ENCODE data around the gene NPSR1.

The NPSR1 gene

DNA sequence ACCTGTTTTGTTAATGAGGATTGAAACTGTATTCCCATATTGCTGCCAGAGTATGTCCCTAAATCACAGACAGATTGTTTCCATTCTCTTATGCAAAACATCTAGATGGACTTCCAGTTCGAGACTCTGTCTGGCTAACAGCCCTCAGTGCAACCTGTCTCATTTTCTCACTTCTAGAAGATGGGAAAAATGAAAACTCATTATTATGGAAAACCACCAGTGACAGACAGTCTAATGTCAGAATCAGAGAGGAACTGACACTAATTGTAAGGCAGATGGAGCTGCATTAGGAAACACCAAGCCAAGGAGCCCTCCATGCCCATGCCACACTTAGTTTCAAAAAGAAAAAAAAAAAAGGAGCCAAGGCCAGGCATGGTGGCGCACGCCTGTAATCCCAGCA, 61.6 kb downstream of the NPSR1 start:
- in situ Hi-C loops (cut with MboI; ENCODE audit: low sequenced_read_pairs): no loop called here

DNA sequence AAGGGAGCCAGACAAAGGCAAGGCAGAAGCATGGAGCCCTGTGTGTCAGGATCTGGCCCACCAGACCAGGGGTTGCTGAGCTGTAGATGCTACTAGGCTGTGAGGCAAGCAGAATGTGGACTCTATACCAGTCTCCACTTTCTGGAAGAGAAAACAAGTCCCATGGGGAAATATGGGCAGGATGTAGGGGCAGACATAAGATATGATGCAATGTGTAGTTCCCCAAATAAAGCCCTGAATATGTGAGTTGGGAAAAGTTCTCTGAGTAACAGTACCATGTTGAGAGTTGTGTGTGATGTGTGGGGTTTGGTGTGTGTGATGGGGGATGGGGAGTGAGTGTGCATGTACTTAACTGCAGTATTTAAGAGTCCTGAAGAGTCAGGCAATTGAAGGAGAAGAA, 62.3 kb downstream of the NPSR1 start:
- in situ Hi-C loops (cut with MboI; ENCODE audit: low sequenced_read_pairs): no loop called here

DNA sequence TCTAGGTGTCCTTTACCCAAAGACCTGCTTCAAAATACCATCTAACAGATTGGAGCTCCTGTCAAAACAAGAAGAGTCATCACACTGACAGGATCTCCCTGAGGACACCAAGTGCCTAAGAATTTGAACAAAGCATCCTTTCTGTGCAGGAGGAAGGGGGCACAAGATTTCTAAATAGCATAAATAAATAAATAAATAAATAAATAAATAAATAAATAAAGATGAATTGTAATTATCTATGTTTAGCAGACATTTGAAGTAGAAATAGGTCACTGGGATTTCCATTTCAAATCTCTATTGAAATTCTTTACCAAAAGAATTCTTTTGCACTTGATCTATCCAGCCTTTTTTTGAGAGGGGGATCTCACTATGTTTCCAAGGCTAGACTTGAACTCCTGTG, 65.3 kb downstream of the NPSR1 start:
- in situ Hi-C loops (cut with MboI; ENCODE audit: low sequenced_read_pairs): no loop called here

DNA sequence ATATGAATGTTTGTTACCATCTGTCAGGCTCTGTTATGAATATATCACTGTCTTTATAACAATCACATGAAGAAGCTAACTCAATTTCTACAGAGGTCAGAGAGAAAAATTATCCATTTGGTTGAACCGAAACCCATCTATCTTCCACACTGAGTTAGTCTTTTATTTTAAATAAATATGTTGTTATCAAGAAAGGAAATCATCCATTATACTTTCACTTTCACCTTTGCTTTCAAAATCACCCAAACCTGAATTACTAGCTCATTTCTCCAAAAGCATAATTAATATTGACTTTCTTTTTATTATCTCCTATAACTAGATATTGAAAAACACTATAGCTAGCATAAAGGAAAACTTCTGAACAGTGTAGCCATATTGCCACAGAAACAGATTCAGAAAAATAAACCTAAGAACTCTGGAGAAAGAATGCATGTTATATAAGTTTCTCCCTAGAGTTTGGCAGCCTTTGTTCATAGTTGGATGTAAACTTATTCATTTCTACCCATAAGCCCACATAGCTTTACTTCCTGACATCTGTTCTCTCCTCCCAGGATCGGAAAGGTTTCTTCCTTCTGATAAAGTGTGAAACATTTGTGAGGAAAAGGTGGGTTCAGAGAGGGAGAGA, 66.0 kb downstream of the NPSR1 start:
- in situ Hi-C loops (cut with MboI; ENCODE audit: low sequenced_read_pairs): no loop called here

DNA sequence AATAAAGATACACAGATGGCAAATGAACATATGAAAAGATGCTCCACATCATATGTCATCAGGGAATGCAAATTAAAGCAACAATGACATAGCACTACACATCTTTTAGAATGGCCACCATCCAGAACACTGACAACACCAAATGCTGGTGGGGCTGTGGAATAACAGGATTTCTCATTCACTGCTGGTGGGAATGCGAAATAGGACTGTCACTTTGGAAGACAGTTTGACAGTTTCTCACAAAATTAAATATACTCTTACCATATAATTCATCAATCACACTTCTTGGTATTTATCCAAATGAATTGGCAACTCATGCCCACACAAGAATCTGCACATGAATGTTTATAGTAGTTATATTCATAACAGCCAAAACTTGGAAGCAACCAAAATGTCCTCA, 68.2 kb downstream of the NPSR1 start:
- in situ Hi-C loops (cut with MboI; ENCODE audit: low sequenced_read_pairs): no loop called here

DNA sequence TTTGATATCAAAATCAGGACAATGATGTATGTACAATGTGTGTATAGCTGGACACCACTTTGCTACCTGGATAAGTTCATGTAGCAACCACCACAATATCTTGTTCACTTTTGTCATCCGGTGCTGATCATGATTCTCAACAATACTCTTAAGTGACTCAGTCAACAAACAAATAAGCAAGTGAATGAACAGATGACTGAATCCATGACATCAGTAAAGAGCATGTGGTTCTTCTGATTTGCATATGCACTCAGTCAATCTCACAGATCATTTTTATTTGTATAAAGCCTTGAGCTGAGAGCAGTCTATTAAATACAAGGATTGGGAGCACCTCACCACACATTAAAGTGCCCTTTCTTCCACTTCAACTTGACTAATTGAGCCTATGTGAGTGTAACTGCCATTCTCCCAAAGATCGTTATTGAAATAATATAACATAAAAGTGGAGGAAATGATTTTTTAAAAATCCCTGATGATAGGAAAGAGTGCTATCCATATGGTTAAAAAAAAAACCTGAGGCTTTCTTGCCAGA, 69.5 kb downstream of the NPSR1 start:
- in situ Hi-C loops (cut with MboI; ENCODE audit: low sequenced_read_pairs): no loop called here

DNA sequence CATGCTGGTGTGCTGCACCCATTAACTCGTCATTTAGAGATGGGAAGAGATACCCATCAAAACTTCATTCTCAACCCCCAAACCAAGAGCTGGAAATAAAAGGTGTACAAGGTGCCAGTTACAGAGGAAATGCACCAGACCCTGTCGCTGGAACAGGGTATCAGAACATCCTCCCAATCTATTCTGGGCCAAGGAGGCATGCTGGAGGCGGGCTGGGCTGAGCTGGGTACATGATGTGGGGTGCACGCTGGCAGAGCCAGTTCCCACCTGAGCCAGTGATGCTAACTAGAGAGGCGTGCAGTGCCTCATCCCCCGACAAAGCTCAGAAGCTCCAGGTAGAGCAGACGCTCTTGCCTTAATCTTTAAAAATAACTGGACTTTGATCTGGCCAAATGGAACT, 70.1 kb downstream of the NPSR1 start:
- in situ Hi-C loops (cut with MboI; ENCODE audit: low sequenced_read_pairs): no loop called here

DNA sequence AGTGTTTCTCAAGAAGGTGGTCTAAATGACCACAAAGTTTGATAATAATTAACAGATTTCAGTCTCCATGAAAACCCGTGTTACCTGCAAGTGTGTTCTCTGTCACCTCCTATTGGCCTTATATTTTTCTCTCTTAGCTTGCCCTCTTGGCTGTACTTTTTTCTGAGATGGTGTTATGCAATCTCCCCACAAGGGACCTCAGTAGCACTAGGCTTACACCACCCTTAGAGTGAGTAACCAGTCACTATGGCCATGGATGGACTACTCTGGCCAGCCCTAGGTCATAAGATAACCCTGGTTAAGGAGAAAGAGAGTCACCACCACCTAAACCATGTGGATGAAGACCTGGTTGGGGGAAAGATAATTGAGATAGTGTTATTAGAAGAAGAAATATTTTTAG, 76.8 kb downstream of the NPSR1 start:
- in situ Hi-C loops (cut with MboI; ENCODE audit: low sequenced_read_pairs): no loop called here

DNA sequence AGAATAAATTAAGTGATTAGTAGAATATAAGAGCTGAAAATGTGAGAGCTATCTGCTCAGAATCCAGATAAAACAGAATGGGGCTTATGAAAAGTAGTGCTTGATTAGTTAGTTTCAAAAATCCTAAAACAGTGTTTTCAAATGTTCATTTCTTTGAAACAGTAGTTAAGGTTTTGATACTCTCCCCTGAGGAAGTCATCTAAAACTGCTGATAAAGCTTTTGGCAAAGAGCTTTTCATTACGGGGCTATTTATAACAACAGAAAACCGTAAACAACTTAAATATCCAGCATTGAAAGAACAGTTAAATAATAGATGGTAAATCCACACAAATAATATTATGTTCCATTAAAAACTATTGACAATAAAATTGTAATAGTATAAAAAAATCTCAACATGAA, 77.5 kb downstream of the NPSR1 start:
- in situ Hi-C loops (cut with MboI; ENCODE audit: low sequenced_read_pairs): no loop called here

DNA sequence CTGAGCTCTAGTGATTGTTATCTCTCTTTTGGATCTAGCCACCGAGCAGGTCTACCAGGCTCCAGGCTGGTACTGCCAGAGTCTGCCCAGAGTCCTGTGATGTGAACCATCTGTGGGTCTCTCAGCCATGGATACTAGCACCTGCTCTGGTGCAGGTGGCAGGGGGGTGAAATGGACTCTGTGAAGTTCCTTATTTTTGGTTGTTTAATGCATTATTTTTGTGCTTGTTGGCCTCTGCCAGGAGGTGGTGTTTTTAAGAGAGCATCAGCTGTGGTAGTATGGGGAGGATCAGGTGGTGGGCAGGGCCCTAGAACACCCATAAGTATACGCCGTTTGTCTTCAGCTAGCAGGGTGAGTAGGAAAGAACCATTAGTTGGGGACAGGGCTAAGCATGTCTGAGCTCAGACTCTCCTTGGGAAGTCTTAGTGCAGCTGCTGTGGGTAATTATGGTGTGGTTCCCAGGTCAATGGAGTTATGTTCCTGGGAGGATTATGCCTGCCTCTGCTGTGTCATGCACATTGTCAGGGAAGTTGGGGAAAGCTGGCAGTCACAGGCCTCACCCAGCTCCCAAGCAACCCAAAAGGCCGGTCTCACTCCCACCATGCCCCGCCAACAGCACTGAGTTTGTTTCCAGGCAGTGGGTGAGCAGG, 81.8 kb downstream of the NPSR1 start:
- in situ Hi-C loops (cut with MboI; ENCODE audit: low sequenced_read_pairs): no loop called here

DNA sequence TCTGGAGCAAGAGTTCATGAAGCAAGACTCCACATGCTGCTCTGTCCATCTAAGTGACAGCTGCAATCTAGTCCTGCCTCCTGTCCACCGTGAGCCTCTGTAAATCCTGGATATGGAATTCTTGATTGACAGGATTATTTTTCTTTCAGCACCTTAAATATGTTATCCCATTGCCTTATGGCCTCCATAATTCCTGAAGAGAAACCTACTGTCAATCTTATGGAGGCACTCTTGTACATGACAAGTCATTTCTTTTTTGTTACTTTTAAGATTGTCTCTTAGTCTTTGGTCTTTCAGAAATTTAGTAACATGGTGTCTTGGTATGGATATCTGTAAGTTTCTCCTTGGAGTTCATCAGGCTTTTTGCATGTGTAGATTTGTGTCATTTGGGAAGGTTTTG, 82.8 kb downstream of the NPSR1 start:
- in situ Hi-C loops (cut with MboI; ENCODE audit: low sequenced_read_pairs): no loop called here

DNA sequence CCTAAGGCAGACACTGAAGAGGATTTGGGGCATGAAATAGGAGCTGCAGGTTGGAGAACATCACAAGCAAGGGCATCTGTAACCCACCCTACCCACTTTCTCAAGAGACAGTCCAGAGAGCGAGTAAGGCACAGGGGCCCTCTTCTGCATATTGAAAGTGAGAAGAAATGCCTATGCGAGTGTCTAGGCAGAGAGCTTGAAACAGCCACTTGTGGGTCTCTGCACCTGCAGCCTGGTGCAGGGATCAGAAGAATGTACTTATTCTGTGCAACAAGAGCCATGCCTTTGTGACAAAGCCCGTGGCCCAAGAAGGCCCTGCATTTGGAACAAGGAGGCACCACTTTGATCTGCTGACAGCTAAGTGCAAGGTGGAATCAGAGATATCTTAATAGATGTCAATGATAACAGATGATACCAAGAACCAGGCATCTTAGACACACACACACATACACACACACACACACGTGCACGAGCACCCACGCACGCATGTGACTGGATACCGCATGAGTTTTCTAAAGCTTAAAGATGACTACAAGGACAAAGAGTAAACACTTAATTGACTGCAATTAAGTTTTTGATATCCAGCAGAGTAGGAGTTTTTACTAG, 89.3 kb downstream of the NPSR1 start:
- in situ Hi-C loops (cut with MboI; ENCODE audit: low sequenced_read_pairs): no loop called here

DNA sequence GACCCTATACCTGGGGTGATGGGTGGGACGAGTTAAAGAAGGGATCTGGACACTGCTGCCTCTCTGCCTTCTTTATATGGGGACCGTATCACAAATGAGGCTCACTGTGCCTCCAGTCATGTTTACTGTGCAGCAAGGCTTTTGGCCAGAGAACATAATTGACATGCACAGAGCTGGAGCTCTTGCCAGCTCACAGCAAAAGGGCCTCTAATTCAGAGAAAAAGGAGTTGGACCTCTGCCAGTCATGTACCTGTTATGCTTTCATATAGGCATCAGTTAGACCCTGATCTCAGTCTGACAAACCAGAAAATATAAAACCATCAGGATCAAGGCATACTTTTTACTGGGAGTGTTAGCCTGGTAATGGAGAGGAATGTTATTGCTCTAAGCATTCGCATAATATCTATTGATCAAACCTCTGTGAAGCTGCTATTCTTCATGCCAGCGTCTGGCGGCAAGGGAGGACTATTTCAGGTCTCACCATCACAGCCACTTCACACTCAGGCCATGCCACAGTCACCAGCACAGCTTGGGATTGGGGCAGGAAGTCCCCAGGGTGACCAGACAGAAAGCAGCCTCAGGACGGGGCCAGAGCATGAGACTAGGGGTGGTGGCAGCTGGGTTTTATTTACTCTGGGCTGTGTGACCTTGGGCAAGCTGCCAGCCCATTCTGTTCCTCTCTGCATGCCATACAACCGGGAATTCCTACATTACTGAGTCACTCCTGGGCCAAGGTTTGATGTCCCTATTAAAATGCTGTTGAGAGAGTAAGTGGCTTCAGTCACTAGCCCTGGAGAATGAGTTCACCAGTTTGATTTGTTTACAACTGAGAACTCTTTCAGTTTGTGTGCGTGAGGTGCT, 90.1 kb downstream of the NPSR1 start:
- in situ Hi-C loops (cut with MboI; ENCODE audit: low sequenced_read_pairs): no loop called here

DNA sequence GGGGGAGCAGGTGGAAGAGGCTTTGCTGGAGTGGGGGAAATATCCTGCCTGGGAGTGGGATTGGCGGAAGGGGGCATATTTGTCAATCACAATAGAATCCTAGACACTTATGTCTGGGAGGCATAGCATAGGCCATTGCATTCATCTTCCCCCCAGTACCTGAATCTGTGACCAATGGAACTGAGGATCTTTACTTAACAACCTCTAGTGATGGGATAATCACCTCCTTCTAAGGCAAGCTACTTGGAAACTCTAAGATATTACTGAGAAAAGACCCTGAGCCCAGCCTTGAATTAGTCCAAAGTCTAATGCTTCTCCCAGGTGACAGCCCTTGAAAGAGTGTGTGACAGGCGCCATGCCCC, 90.7 kb downstream of the NPSR1 start:
- in situ Hi-C loops (cut with MboI; ENCODE audit: low sequenced_read_pairs): no loop called here

DNA sequence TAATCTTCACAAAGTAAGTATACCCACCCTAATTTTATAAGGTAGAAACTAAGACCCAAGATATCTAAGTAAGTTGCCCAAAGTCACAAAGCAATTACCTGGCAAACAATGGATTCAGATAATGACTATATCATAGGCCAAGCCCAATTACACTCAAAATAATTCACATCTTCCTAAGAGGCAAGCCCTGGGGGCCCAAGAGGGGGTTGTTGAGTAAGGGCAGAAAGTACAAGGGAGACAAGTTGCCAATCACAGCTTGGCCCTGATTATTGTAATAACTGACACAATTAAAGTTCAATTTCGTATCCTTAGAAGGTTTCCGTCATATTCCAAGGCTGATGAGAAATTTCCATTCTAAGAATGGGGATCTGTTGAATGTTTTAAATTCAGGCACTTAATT, 91.4 kb downstream of the NPSR1 start:
- in situ Hi-C loops (cut with MboI; ENCODE audit: low sequenced_read_pairs): no loop called here

DNA sequence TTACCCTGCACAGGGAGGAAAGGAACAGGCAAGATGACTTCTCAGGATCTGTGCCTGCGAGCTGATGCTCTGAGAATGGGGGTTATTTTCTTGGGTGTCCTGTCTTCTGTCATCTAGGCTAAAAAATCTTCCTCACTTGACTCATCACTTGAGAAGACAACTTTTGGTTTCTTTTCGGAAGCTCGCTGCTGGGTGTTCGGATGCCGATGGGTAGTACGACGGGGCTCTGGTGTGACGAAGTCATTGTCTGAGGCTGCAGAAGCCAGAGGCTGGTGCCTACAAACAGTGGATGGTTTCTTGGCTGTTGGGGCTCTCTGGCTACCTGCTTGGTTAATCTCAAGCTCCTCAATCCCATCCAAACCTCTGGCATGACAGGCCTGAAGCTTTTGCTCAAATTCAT, 92.2 kb downstream of the NPSR1 start:
- in situ Hi-C loops (cut with MboI; ENCODE audit: low sequenced_read_pairs): no loop called here

DNA sequence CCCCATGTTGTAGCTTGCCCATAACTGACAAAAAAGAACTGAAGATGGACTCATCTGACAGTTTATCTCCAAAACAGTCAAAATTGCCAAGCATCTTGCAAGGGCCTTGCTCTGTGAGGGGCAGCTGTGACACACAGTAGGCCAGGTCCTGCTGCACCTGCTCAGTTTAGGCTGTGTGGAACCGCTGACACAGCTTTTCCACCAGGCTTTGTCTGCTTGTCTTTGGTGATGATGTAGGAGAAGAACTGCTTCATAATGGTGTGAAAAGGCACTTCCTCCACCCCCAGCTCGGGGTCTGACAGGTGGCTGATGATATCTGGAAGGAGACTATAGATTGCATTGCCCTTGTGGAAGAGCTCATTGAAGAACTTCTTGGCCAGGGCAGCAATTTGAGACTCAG, 92.6 kb downstream of the NPSR1 start:
- in situ Hi-C loops (cut with MboI; ENCODE audit: low sequenced_read_pairs): no loop called here

DNA sequence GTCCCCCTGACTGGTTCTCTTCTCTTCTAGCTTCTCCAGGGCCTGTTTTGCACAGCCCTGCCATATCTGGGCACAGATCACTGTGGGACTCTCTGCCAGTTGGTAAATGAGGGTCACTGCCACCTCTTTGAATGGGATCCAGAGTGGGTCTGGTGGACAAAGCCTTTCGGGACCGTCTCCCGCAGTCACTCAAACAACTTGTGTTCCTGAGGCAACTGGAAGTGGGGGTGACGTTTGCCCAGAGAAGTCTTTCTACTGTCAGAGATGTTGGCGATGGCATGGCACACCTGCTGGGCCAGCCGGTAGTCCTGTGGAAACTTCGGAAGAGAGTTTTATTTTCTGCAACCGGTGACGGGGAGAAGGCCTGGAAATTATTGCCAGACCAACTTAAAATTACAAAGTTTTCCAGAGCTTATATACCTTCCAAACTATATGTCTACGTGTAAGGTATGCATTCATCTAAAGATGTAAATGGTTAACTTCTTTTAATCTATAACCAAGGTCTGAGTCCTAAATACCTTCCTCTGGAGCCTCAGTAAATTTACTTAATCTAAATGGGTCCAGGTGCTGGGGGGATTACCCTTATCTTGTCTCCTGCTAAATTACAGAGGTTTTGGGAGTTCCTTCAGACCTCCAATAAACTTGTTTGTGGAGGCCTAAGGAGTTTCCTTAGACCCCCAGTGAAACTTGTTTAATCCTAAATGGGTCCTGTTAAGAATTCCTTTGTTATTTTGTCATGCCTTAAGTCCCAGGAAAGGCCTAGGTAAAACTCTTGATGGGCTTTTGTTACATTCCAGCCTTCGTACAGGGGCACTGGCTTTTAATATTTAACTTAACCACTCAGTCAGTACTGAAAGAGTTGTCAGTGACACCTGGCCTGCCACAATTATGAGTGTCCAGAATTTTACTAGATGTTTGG, 94.0 kb downstream of the NPSR1 start:
- in situ Hi-C loops (cut with MboI; ENCODE audit: low sequenced_read_pairs): no loop called here

DNA sequence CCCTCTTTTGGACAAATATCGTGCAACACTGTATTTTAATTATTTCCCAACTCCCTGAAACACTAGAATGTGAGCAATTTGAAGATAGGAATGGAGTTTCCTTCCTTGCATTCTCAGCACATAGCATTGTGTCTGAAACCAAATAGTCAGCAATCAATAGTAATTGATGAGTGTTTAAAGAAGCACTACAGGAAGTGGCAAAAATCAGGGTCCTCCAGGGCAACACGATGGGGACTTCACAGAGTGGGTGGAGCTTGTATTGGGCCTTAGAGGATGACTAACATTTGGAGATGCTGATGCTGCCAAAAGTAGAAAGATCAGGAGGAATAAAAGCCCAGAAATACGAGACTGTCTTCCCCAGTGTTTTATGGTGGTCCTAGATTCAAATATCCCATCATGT, 94.9 kb downstream of the NPSR1 start:
- in situ Hi-C loops (cut with MboI; ENCODE audit: low sequenced_read_pairs): no loop called here

DNA sequence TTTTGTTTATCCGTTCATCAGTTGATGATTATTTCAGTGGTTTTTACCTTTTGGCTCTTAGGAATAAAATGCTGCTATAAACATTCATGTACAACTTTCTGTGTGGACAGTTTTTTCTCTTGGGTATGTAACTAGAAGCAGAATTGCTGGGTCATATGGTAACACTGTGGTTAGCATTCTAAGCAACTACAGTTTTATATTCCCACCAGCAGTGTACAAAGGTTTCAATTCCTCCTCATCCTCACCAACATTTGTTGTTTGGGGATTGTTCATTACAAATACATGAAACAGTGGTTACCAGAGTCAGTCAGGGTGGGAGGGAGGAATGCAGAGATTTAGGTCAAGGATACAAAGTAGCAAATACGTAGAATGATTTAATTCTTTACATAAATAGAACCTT, 97.0 kb downstream of the NPSR1 start:
- in situ Hi-C loops (cut with MboI; ENCODE audit: low sequenced_read_pairs): no loop called here

DNA sequence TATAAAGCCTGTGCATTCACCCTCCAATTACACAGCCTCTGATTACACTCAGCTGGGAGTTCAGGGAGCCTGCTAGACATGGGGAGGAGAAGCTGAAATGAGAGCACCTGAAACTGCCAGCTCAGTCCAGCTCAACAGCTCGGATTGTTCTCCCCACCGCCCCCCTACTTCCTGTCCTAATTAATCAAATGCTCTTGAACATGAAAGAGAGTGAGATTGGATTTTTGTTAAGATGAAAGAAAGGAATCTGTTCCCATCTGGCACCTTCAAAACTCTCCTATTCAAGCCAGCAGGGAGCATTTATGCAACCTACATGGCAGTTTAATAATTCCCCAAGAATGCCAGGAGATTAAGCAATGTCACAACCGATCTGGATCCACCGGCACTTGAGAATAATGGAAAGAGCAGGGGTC, 98.0 kb downstream of the NPSR1 start:
- in situ Hi-C loops (cut with MboI; ENCODE audit: low sequenced_read_pairs): no loop called here

Measured in HL-60/S4 treated with retinoic acid at 250 ng/mL for 4 days and 3 days (cell line).